ENCODE data around the gene CWF19L2.
"Not testable (repeated sequence)": the region's sequence is repeated elsewhere in the genome, so short reads cannot be mapped to it uniquely, and the experiment has no call there.

Gene CWF19L2

GRCh38 chr11:107439586-107440167 lies 17.9 kb downstream of the CWF19L2 start:
- DNase-seq: no peak

GRCh38 chr11:107438148-107438547 lies 19.5 kb downstream of the CWF19L2 start:
- no peak for DNase-seq

DNA sequence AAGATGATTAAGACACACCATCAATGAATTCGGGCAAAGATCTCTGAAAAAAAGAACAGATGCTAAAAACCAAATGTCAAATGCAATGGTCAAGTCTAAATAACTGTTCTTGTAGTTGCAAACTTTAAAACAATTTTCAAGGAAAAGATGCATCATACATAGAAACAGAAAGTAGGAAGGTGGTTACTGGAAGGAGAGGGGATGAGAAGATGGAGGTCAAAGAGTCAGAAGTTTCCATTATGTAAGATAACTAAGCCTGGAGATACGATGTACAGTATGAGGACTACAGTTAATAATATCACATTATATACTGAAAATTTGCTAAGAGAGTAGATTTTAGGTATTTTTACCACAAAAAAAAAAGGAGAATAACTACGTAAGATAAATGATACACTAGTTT lies 27.1 kb downstream of the CWF19L2 start:
- no peak for DNase-seq

GRCh38 chr11:107427569-107428180 lies 29.9 kb downstream of the CWF19L2 start:
- DNase-seq: no peak

DNA sequence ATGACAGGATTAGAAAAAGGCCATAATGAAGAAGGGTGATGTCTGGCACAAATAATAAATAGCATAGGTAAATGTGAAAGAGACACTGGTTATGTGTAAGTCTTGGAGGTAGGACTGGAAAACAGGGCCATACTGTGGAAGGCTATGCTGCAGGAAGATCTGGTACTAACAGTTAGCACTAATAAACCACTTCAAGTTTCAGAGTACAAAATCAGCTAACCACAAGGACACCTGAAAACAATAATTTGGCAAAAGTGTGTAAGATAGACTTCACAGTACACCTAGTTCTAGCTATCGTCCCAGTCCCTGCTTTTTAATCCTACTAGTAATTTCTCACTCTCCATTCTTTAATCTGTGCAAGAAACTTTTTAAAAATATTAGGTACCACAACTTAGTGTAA lies 44.3 kb downstream of the CWF19L2 start:
- DNase-seq: no peak

- no peak for DNase-seq
These were observed 48.8 kb downstream of the CWF19L2 start for GRCh38 chr11:107408762-107409211.

DNA sequence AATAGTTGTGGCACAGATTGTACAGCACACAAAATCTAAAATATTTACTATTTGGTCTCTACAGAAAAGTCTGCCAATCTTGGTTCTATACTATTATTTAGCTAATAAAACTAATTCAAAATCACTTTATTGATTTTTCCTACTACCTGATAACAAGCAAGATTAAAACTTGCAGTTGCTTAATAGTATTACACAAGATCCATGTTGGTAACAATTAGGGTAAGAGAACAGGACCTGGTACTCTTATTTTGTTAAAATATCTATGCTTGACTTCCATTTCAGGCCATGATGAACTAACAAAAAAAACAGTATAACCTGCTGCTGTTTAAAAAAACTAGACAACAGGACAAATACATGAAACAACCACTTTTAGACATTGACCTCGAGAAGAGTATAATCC lies 52.4 kb downstream of the CWF19L2 start:
- no peak for DNase-seq

- not testable (repeated sequence) for DNase-seq
These were observed 56.5 kb downstream of the CWF19L2 start for GRCh38 chr11:107401131-107401530.

DNA sequence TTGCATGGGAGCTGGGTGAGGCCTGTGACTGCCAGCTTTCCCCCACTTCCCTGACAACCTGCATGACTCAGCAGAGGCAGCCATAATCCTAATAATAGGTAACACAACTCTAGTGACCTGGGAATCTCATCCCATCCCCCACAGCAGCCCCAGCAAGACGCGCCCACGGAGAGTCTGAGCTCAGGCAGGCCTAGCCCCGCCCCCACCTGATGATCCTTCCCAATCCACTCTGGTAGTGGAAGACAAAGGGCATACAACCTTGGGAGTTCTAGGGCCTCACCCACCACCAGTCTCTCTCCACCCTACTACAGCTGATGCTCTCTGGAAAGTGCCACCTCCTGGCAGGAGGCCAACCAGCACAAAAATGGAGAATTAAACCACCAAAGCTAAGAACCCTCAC lies 60.3 kb downstream of the CWF19L2 start:
- DNase-seq: no peak

- DNase-seq: no peak
These were observed 65.0 kb downstream of the CWF19L2 start for GRCh38 chr11:107392611-107393010.

GRCh38 chr11:107390701-107391100 lies 66.9 kb downstream of the CWF19L2 start:
- DNase-seq: not testable (repeated sequence)

- DNase-seq: no peak
These were observed 70.0 kb downstream of the CWF19L2 start for GRCh38 chr11:107387666-107388065.

DNA sequence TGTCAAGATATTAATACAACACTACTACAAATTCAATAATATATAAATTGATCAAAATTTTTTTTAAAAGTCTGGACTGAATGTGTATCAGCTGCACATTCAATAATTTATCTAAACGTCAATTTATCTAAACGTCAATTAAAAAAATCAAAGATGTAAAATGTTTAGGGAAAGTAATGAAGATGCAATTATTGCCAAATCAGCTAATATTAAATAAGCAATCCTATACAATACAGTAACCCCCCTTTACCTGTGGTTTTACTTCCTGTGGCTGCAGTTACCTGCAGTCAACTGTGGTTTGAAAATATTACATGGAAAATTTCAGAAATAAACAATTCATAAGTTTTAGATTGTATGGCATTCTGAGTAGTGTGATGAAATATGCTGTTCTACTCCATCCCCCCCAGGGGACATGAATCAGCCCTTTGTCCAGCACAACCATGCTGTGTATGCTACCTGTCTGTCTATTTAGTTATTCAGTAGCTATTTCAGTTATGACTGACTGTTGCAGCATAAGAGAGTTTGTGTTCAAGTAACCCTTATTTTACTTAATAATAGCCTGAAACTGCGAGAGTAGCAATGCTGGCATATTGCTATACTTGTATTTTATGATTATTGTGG lies 72.2 kb downstream of the CWF19L2 start:
- no peak for DNase-seq

GRCh38 chr11:107384144-107384852 lies 73.3 kb downstream of the CWF19L2 start:
- no peak for DNase-seq

- no peak for DNase-seq
These were observed 85.2 kb downstream of the CWF19L2 start for GRCh38 chr11:107372439-107372838.

DNA sequence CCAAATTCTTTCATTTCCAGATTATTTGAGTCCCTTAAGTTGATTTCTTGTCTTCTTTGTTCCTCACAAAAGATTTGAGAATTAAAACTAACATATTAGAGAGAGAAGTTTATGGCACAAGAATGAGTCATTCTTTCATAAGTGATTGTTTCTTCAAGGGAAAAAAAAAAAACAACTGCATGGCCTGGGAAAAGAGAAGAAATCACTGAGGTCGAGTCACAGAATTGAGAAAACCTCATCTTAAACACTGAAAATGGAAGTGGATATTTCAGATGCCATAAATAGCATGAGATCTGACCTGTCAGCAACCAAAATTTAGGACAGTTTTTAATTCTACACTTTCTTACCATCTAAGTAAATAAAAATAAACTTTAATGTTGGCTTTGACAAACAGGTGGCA lies 87.2 kb downstream of the CWF19L2 start:
- no peak for DNase-seq

DNA sequence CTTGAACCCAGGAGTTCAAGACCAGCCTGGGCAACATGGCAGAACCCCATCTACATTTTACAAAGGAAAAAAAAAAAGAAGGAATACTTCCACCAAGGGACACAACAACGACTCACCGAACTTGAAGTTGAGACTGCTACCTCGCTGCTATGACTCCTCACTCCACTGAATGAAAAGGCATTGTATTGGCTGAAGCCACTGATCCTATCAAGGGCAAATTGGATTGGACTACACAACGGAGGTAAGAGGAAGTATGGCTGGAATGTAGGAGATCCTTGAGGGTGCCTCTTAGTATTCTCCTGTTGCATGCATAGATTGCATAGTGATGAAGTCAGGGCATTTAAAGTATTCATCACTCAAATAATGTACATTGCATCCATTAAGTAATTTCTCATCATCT lies 97.9 kb downstream of the CWF19L2 start:
- no peak for DNase-seq

DNA sequence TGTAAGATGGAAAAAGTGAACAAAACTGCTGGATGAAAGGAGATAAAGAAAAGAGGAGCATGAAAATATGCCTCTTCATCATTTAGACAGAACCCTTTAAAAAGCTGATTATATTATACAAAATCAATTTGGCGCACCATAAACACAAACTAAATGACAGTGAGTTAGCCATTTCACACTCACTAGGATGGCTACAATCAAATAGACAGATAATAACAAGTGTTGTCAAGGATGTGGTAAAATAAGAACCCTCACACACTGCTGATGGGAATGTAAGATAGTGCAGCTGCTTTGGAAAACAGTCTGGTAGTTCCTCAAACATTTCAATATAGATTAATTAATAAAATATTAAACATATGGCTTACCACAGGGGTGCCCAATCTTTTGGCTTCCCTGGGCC lies 99.7 kb downstream of the CWF19L2 start:
- DNase-seq: no peak

DNA sequence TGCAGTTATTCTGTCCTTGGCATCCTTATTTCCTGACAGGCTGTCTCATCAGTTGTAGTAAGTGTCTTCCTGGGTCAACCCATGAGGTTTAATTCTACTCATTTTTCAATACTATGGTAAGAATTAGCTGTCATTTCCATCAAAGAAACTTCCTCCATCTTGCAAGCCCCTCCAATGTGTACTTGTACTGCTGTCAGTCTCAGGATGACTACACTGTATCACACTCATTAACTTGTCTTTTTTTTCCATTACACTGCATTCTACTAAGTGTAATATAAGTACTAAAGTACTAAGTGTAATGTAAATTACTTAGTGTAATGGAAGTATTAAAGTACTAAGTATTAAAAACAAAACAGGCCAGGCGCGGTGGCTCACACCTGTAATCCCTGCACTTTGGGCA lies 102.8 kb downstream of the CWF19L2 start:
- DNase-seq: no peak

DNA sequence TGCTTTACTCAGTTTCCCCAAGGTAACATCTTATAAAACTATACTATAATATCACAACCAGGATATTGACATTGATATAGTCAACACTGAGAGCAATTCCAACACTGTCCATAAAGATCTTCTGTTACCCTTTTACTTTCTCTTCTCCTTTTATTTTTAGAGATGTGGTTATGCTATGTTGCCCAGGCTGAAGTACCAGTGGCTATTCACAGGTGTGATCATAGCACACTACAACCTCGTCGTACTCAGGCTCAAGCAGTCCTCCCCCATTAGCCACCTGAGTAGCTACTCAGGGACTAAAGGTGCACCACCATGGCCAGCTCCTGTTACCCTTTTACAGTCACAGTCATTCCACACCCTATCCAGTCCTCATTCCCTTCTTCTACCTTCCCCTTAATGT lies 119.7 kb downstream of the CWF19L2 start:
- DNase-seq: no peak

DNA sequence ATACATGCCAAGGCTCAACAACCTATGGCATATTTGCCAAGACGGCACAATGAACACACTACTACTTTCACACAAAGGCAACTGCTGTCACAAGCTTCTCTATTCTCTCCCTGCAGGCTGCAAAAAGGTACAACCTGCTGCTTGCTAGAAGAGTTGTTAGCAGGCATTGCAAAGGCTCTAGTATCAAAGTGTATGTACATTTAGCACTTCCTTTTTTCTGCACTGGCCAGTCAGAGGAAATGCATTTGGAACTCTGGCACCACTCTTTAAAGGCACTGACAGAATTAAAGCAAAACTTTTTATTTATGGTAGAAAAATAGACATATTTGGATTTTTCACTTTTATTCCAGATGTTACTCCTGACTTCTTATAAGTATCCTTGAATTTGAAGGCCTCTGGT lies 125.9 kb downstream of the CWF19L2 start:
- no peak for DNase-seq

- no peak for DNase-seq
These were observed 128.5 kb downstream of the CWF19L2 start for GRCh38 chr11:107329164-107329563.

DNA sequence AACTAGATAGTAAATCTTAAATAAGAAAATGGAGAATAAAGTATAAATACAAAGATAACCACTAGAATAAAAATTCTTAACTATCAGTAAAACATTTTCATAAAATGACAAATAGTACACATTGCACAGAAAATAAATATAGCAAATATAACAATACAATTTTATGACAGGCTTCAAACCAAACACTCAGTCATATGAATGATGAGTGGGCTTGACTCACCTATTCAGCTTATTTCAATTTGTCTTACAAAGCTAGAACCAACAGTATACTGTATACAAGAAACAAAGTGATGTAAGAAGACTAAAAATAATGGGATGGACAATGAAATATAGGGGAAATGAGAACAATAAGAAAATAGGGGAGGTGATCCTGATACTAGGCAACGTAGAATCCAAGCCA lies 141.2 kb downstream of the CWF19L2 start:
- no peak for DNase-seq

DNA sequence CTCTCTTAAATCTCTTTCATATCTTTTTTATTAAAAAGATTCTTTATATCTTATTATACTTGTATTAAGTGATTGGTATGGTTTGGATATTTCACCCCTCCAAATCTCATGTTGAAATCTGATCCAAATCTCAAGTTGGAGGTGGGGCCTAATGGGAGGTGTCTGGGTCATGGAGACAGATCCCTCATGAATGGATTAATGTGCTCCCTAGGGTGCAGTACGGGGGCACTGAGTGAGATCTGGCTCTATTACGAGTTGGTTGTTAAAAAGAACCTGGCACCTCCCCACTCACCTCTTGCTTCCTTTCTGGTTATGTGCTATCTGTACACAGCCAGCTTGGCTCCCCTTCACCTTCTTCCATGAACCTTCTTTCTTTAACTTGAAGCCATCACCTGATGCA lies 149.6 kb downstream of the CWF19L2 start:
- no peak for DNase-seq

Data from right kidney (tissue), 1 donor.